Measurements from ENCODE around the gene TRIM40.

DNA sequence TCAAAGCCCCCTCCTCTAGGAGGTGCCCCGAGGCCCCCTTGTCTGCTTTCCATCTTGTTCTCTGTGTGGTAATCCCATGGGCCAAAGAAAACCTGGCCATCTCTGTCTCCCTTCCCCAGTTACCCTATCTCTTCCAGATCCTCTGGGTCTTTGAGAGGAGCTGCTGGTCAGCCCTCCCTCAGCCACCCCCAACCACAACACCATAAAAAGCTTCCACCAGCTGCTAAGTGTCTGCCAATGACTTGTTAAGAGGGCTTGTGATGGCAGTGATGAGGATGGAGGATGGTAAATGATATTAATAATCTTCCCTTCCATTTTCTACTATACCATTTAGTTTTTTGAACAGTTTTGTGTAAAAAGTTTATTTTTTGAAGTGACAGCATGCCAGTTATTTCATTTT lies 60.0 kb downstream of the TRIM40 start:
- TF ChIP-seq POLR2A (IDR thresholded peaks at IDR 0.05; ENCODE audit: extremely low read depth, insufficient read length): no peak
- TF ChIP-seq, protein P1, sequence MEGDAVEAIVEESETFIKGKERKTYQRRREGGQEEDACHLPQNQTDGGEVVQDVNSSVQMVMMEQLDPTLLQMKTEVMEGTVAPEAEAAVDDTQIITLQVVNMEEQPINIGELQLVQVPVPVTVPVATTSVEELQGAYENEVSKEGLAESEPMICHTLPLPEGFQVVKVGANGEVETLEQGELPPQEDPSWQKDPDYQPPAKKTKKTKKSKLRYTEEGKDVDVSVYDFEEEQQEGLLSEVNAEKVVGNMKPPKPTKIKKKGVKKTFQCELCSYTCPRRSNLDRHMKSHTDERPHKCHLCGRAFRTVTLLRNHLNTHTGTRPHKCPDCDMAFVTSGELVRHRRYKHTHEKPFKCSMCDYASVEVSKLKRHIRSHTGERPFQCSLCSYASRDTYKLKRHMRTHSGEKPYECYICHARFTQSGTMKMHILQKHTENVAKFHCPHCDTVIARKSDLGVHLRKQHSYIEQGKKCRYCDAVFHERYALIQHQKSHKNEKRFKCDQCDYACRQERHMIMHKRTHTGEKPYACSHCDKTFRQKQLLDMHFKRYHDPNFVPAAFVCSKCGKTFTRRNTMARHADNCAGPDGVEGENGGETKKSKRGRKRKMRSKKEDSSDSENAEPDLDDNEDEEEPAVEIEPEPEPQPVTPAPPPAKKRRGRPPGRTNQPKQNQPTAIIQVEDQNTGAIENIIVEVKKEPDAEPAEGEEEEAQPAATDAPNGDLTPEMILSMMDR (IDR thresholded peaks at IDR 0.05; ENCODE audit: low read depth, low read length): no peak
- TF ChIP-seq MYC (IDR thresholded peaks at IDR 0.05; ENCODE audit: low read depth, low read length): no peak
